ENCODE measurements around the gene HRH2.

HRH2 gene

GRCh38 chr5:175731172-175731571 lies 73.3 kb downstream of the HRH2 start:
- H3K36me3 ChIP-seq (ENCODE audit: insufficient read depth): no peaks in the 10 kb centered on the region
- H3K27me3 ChIP-seq (ENCODE audit: insufficient read depth, low read depth): no peaks in the 10 kb centered on the region
- H4K20me1 ChIP-seq (ENCODE audit: insufficient read depth): no peaks in the 10 kb centered on the region
- H3K4me3 ChIP-seq (IDR thresholded peaks at IDR 0.05; ENCODE audit: insufficient read depth, low read depth, low read length): no peak overlapping the region
- no peak overlapping the region for H3K9ac ChIP-seq
- no peaks in the 10 kb centered on the region for H3K79me2 ChIP-seq (ENCODE audit: insufficient read depth, low read depth)
- H2AFZ ChIP-seq (ENCODE audit: low read depth): no peak overlapping the region
- no peak overlapping the region for H3K4me2 ChIP-seq
- no peaks in the 10 kb centered on the region for H3K4me1 ChIP-seq (ENCODE audit: low read depth, poor library complexity, severe bottlenecking)
- no peak for TF ChIP-seq CTCF (conservative IDR thresholded peaks at IDR 0.05; ENCODE audit: low read depth, low read length)
- no peak overlapping the region for H3K27ac ChIP-seq

GRCh38 chr5:175731756-175732465 lies 74.0 kb downstream of the HRH2 start:
- H3K27me3 ChIP-seq (ENCODE audit: insufficient read depth, low read depth): no peaks in the 10 kb centered on the region
- H3K9ac ChIP-seq: no peak overlapping the region
- no peaks in the 10 kb centered on the region for H3K79me2 ChIP-seq (ENCODE audit: insufficient read depth, low read depth)
- H3K4me2 ChIP-seq: no peak overlapping the region
- H4K20me1 ChIP-seq (ENCODE audit: insufficient read depth): no peaks in the 10 kb centered on the region
- H3K4me1 ChIP-seq (ENCODE audit: low read depth, poor library complexity, severe bottlenecking): no peaks in the 10 kb centered on the region
- TF ChIP-seq CTCF (conservative IDR thresholded peaks at IDR 0.05; ENCODE audit: low read depth, low read length): no peak
- no peak overlapping the region for H3K27ac ChIP-seq
- H2AFZ ChIP-seq (ENCODE audit: low read depth): no peak overlapping the region
- H3K36me3 ChIP-seq (ENCODE audit: insufficient read depth): no peaks in the 10 kb centered on the region
- no peak overlapping the region for H3K4me3 ChIP-seq (IDR thresholded peaks at IDR 0.05; ENCODE audit: insufficient read depth, low read depth, low read length)

- no peak overlapping the region for H3K27ac ChIP-seq
- no peak overlapping the region for H3K9ac ChIP-seq
- H3K27me3 ChIP-seq (ENCODE audit: insufficient read depth, low read depth): no peaks in the 10 kb centered on the region
- no peaks in the 10 kb centered on the region for H4K20me1 ChIP-seq (ENCODE audit: insufficient read depth)
- no peak for TF ChIP-seq CTCF (conservative IDR thresholded peaks at IDR 0.05; ENCODE audit: low read depth, low read length)
- H3K79me2 ChIP-seq (ENCODE audit: insufficient read depth, low read depth): no peaks in the 10 kb centered on the region
- no peaks in the 10 kb centered on the region for H3K36me3 ChIP-seq (ENCODE audit: insufficient read depth)
- no peak overlapping the region for H3K4me2 ChIP-seq
- H3K4me3 ChIP-seq (IDR thresholded peaks at IDR 0.05; ENCODE audit: insufficient read depth, low read depth, low read length): no peak overlapping the region
- no peaks in the 10 kb centered on the region for H3K4me1 ChIP-seq (ENCODE audit: low read depth, poor library complexity, severe bottlenecking)
- no peak overlapping the region for H2AFZ ChIP-seq (ENCODE audit: low read depth)
These were observed 75.1 kb downstream of the HRH2 start for GRCh38 chr5:175733017-175733416.

GRCh38 chr5:175734016-175734415 lies 76.1 kb downstream of the HRH2 start:
- Histone ChIP-seq H2AFZ (ENCODE audit: low read depth) (no peak overlapping the region), H3K79me2 (ENCODE audit: insufficient read depth, low read depth) (no peaks in the 10 kb centered on the region), H3K27me3 (ENCODE audit: insufficient read depth, low read depth) (no peaks in the 10 kb centered on the region), H4K20me1 (ENCODE audit: insufficient read depth) (no peaks in the 10 kb centered on the region), H3K27ac (no peak overlapping the region), H3K36me3 (ENCODE audit: insufficient read depth) (no peaks in the 10 kb centered on the region), H3K4me1 (ENCODE audit: low read depth, poor library complexity, severe bottlenecking) (no peaks in the 10 kb centered on the region), H3K4me2 (no peak overlapping the region), H3K4me3 (IDR thresholded peaks at IDR 0.05; ENCODE audit: insufficient read depth, low read depth, low read length) (no peak overlapping the region), H3K9ac (no peak overlapping the region)
- TF ChIP-seq CTCF (conservative IDR thresholded peaks at IDR 0.05; ENCODE audit: low read depth, low read length): no peak
